ENCODE measurements around the gene OR56A4. TPM values are rescaled to one million over a fixed set of nuclear protein-coding genes. Genes with fewer than 3 reads are reported as not detected.

The OR56A4 gene
- total RNA-seq, 1 experiment from 2014 or later: not detected

- BruUV-seq (replicated peaks): no TSS peak
- DNase-seq (no peak), ATAC-seq (no peak)
- Histone ChIP-seq H2AFZ (ENCODE audit: low read length) (no peak overlapping the region), H3K4me1 (ENCODE audit: insufficient read depth, low read length) (no peaks in the 10 kb centered on the region), H3K27ac (ENCODE audit: low read length) (no peak overlapping the region), H3K9me2 (replicated peaks; ENCODE audit: low read length) (no peaks in the 10 kb centered on the region), H3K36me3 (ENCODE audit: low read depth, low read length) (no peaks in the 10 kb centered on the region), H3K4me3 (ENCODE audit: low read length) (no peak overlapping the region), H3K9me3 (ENCODE audit: low read length) (no peaks in the 10 kb centered on the region), H3F3A (ENCODE audit: low read length, unreplicated experiment) (no peaks in the 10 kb centered on the region), H4K20me1 (ENCODE audit: low read length) (no peaks in the 10 kb centered on the region), H3K9ac (ENCODE audit: low read length) (no peak overlapping the region), H3K79me2 (ENCODE audit: low read length) (no peaks in the 10 kb centered on the region), H3K4me2 (ENCODE audit: low read length) (no peak overlapping the region), H3K27me3 (ENCODE audit: low read length) (no peaks in the 10 kb centered on the region)
- intact Hi-C loops (cut with micrococcal nuclease): no loop called here
- CTCF ChIA-PET: no interaction called here
- no peak for TF ChIP-seq CTCF (conservative IDR thresholded peaks at IDR 0.05; ENCODE audit: low read depth, low read length)
- TF ChIP-seq EZH2phosphoT487 (IDR thresholded peaks at IDR 0.05; ENCODE audit: borderline replicate concordance, low read length): no peak
- TF ChIP-seq EZH2 (IDR thresholded peaks at IDR 0.05; ENCODE audit: low read length, unreplicated experiment): no peak
- POLR2A ChIA-PET (ENCODE audit: unreplicated experiment): no interaction called here
Observed at GRCh38 chr11:5955586-5955985, 51.2 kb downstream of the OR56A4 start.

Other genes with a start within 250 kb of the OR56A4 start
- gene OR52N5, start 223.6 kb downstream of the OR56A4 start, total RNA-seq (2014; rRNA removed): not detected in 2 replicates
- not detected in 2 replicates for gene OR52N1, start 215.7 kb downstream of the OR56A4 start, total RNA-seq (2014; rRNA removed)
- not detected in 2 replicates for gene OR52N2, start 198.0 kb downstream of the OR56A4 start, total RNA-seq (2014; rRNA removed)
- not detected in 2 replicates for gene OR52E6, start 165.0 kb downstream of the OR56A4 start, total RNA-seq (2014; rRNA removed)
- gene OR52E8, start 149.3 kb downstream of the OR56A4 start, total RNA-seq (2014; rRNA removed): not detected in 2 replicates
- not detected in 2 replicates for gene OR52E4, start 126.3 kb downstream of the OR56A4 start, total RNA-seq (2014; rRNA removed)
- not detected in 2 replicates for gene OR52E5, start 113.7 kb downstream of the OR56A4 start, total RNA-seq (2014; rRNA removed)
- not detected in 2 replicates for gene OR56A3, start 64.7 kb downstream of the OR56A4 start, total RNA-seq (2014; rRNA removed)
- gene OR56A5, start 38.5 kb downstream of the OR56A4 start, total RNA-seq (2014; rRNA removed): not detected in 2 replicates
- not detected in 2 replicates for gene OR52L1, start 20.0 kb downstream of the OR56A4 start, total RNA-seq (2014; rRNA removed)
- not detected in 2 replicates for gene OR56A1, start 23.8 kb upstream of the OR56A4 start, total RNA-seq (2014; rRNA removed)
- gene OR56B4, start 100.7 kb upstream of the OR56A4 start, total RNA-seq (2014; rRNA removed): not detected in 2 replicates
- not detected in 2 replicates for gene OR52B2, start 163.4 kb upstream of the OR56A4 start, total RNA-seq (2014; rRNA removed)
- not detected in 2 replicates for gene OR52W1, start 192.3 kb upstream of the OR56A4 start, total RNA-seq (2014; rRNA removed)
- not detected in 2 replicates for gene C11orf42, start 198.6 kb upstream of the OR56A4 start, total RNA-seq (2014; rRNA removed)
- 23.3 and 30.4 TPM in 2 replicates for gene FHIP1B, start 227.7 kb upstream of the OR56A4 start, total RNA-seq (2014; rRNA removed)
- 0.51 TPM in 1 of 2 replicates, not detected in the other for gene CNGA4, start 232.1 kb upstream of the OR56A4 start, total RNA-seq (2014; rRNA removed)

Measured in PC-3 (cell line).